HG03097 (cell line): ENCODE data around the gene NDUFAF2.

ENCODE experiments used
- ATAC-seq: cut with Tn5 transposase; IDR thresholded peaks from one replicate; pipeline ENCODE4 v1.9.1; 2021; ENCODE audit not compliant: unreplicated experiment, low FRiP score

The NDUFAF2 gene

GRCh38 chr5:61098251-61098995 lies 153.4 kb downstream of the NDUFAF2 start:
- no peak for ATAC-seq

- no peak for ATAC-seq
These were observed 155.4 kb downstream of the NDUFAF2 start for GRCh38 chr5:61100437-61100836.

- no peak for ATAC-seq
These were observed 169.4 kb downstream of the NDUFAF2 start for GRCh38 chr5:61114441-61114840.

- ATAC-seq, result no peak
These were observed 171.0 kb downstream of the NDUFAF2 start for GRCh38 chr5:61115968-61116367.

GRCh38 chr5:61119066-61119465 lies 174.1 kb downstream of the NDUFAF2 start:
- no peak for ATAC-seq

GRCh38 chr5:61120534-61120933 lies 175.5 kb downstream of the NDUFAF2 start:
- ATAC-seq, result no peak

GRCh38 chr5:61123145-61123544 lies 178.1 kb downstream of the NDUFAF2 start:
- no peak for ATAC-seq

- ATAC-seq, result no peak
These were observed 185.3 kb downstream of the NDUFAF2 start for GRCh38 chr5:61130289-61130688.

GRCh38 chr5:61132559-61132958 lies 187.6 kb downstream of the NDUFAF2 start:
- no peak for ATAC-seq

- ATAC-seq, result no peak
These were observed 192.8 kb downstream of the NDUFAF2 start for GRCh38 chr5:61137835-61138234.

GRCh38 chr5:61139094-61139873 lies 194.3 kb downstream of the NDUFAF2 start:
- ATAC-seq, result no peak

GRCh38 chr5:61139931-61140330 lies 194.9 kb downstream of the NDUFAF2 start:
- ATAC-seq, result no peak

GRCh38 chr5:61141801-61142200 lies 196.8 kb downstream of the NDUFAF2 start:
- no peak for ATAC-seq

GRCh38 chr5:61142391-61142790 lies 197.4 kb downstream of the NDUFAF2 start:
- ATAC-seq, result no peak

GRCh38 chr5:61142811-61143210 lies 197.8 kb downstream of the NDUFAF2 start:
- ATAC-seq, result no peak

- no peak for ATAC-seq
These were observed 203.5 kb downstream of the NDUFAF2 start for GRCh38 chr5:61148515-61148914.

- ATAC-seq, result no peak
These were observed 206.9 kb downstream of the NDUFAF2 start for GRCh38 chr5:61151893-61152292.

GRCh38 chr5:61159070-61159469 lies 214.1 kb downstream of the NDUFAF2 start:
- no peak for ATAC-seq

- no peak for ATAC-seq
These were observed 214.8 kb downstream of the NDUFAF2 start for GRCh38 chr5:61159836-61160235.

- no peak for ATAC-seq
These were observed 215.5 kb downstream of the NDUFAF2 start for GRCh38 chr5:61160497-61160896.

- ATAC-seq, result peak; percentile 98
These were observed 217.2 kb downstream of the NDUFAF2 start, which contains the start of gene SMIM15 for GRCh38 chr5:61162010-61162831. Gene SMIM15, minus strand, starts transcription at chr5:61162468. Its CDS starts 2,297 bp downstream, at chr5:61160171.
